ENCODE results near the gene URI1. TPM values are rescaled to one million over a fixed set of nuclear protein-coding genes. Genes with fewer than 3 reads are reported as not detected.
"Not testable (repeated sequence)": the region's sequence is repeated elsewhere in the genome, so short reads cannot be mapped to it uniquely, and the experiment has no call there.

The URI1 gene
- total RNA-seq, 1 donor from 2014 or later: 101 TPM

DNA sequence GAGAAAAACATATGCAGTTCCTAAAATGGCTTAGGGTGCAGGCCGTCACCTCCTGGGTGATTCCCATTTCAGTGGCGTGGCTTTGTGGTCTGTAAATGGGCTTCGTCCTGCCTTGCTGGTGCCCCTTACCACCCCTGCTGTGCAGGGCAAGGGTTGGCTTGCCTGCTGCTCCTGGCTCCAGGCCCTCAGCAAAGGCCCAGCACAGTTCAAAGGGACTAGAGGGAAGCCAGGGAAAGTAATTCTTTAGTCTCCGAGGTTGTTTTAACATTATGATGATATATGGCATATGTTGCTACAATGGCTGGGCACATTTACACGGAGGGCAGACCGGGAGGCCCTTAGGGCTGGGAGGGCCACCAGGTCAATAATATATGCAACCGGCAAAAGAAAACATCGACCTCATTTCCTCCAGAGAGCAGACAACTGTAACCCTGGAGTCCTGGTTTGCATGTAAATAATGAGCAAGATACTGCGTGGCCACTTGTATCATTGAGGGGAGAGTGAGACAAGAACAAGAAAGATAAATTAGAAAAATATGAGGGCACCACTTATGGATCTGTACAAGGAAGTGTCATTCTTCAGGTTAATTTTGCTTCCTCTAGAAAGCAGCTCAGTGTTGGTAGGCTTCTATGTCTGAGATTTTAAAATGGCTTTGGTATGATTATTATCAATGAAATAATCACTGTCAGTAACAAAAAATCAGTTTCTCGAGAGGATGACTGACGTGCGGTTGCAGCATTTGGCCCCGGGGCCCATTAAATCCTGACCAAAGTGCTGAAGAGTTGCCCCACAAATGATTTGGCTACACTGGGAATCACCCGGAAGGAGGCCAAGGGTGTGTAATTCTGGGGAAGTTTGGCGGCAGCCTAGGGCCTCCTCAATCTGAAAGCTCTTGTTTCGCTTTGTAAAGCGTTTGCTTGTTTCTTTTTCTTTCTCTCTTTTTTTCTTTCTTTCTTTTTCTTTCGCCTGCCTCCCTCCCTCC lies 32.8 kb upstream of the URI1 start:
- H3K36me3 ChIP-seq (ENCODE audit: control insufficient read depth, insufficient read depth, low read length): no peaks in the 10 kb centered on the region
- H3K27me3 ChIP-seq (ENCODE audit: control insufficient read depth, insufficient read depth, low read length): no peaks in the 10 kb centered on the region
- TF ChIP-seq, protein P1, sequence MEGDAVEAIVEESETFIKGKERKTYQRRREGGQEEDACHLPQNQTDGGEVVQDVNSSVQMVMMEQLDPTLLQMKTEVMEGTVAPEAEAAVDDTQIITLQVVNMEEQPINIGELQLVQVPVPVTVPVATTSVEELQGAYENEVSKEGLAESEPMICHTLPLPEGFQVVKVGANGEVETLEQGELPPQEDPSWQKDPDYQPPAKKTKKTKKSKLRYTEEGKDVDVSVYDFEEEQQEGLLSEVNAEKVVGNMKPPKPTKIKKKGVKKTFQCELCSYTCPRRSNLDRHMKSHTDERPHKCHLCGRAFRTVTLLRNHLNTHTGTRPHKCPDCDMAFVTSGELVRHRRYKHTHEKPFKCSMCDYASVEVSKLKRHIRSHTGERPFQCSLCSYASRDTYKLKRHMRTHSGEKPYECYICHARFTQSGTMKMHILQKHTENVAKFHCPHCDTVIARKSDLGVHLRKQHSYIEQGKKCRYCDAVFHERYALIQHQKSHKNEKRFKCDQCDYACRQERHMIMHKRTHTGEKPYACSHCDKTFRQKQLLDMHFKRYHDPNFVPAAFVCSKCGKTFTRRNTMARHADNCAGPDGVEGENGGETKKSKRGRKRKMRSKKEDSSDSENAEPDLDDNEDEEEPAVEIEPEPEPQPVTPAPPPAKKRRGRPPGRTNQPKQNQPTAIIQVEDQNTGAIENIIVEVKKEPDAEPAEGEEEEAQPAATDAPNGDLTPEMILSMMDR (IDR thresholded peaks at IDR 0.05; ENCODE audit: insufficient read depth, low read length, severe bottlenecking): no peak
- no peak overlapping the region for H3K4me3 ChIP-seq (ENCODE audit: low read depth, low read length)
- no peak for FAIRE-seq
- no peak for DNase-seq (ENCODE audit: low read depth)

DNA sequence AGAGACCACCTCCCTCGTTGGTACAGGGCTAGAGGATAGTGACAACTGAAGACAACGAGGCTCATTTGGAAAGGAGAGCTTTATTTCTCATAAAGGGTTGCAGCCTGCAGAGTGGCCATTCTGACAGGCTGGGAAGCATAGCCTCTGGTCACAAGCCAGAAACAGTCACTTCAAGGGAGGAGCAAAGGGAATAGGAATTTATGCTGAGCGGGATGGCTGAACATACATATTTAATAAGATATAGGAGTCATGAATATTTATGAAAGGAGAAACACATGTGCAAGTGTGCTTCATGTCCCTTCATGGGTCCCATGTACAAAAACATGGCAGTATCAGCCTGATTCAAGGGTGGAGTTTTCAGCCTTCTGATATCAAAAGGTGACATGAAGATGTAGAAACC lies 27.1 kb upstream of the URI1 start:
- FAIRE-seq (no peak), DNase-seq (ENCODE audit: low read depth) (no peak)
- no peaks in the 10 kb centered on the region for H3K27me3 ChIP-seq (ENCODE audit: control insufficient read depth, insufficient read depth, low read length)
- no peak overlapping the region for H3K4me3 ChIP-seq (ENCODE audit: low read depth, low read length)
- H3K36me3 ChIP-seq (ENCODE audit: control insufficient read depth, insufficient read depth, low read length): no peaks in the 10 kb centered on the region
- TF ChIP-seq, protein P1 (IDR thresholded peaks at IDR 0.05; ENCODE audit: insufficient read depth, low read length, severe bottlenecking): no peak

DNA sequence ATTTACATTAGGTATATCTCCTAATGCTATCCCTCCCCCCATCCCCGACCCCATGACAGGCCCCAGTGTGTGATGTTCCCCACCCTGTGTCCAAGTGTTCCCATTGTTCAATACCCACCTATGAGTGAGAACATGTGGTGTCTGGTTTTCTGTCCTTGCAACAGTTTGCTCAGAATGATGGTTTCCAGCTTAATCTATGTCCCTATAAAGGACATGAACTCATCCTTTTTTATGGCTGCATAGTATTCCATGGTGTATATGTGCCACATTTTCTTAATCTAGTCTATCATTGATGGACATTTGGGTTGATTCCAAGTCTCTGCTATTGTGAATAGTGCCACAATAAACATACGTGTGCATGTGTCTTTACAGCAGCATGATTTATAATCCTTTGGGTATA lies 26.2 kb upstream of the URI1 start:
- H3K27me3 ChIP-seq (ENCODE audit: control insufficient read depth, insufficient read depth, low read length); H3K36me3 ChIP-seq (ENCODE audit: control insufficient read depth, insufficient read depth, low read length); DNase-seq (ENCODE audit: low read depth); FAIRE-seq; H3K4me3 ChIP-seq (ENCODE audit: low read depth, low read length): not testable (repeated sequence)

DNA sequence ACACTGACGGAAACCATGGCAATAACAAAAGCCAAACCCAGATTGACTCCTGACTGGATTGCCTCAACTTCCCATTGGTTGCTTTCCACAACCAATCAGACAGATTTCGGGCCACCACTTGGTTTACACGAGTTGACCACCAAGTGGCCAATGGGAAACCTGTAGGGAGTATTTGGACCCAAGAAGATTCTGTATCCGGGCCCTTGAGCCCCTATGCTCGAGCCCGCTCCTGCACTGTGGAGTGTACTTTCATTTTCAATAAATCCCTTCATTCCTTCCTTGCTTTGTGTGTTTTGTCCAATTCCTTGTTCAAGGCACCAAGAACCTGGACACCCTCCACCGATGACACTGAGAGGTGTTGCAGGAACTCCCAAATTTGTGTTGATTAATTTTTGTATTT lies 24.1 kb upstream of the URI1 start:
- H3K27me3 ChIP-seq (ENCODE audit: control insufficient read depth, insufficient read depth, low read length): no peaks in the 10 kb centered on the region
- FAIRE-seq: no peak

DNA sequence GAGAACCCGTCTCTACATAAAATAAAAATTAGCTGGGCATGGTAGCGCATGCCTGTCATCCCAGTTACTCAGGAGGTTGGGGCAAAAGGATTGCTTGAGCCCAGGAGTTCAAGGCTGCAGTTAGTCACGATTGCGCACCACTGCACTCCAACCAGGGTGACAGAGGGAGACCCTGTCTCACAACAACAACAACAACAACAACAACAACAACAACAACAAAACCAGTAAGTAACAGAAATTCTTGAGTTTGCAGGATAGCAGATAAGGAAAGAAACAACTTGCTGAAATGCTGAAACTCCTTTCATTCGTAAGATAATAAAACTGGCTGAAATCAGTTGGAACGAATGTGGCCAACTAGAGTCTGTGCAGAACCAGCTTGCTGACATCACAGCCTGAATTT lies 23.1 kb upstream of the URI1 start:
- H3K27me3 ChIP-seq (ENCODE audit: control insufficient read depth, insufficient read depth, low read length): no peaks in the 10 kb centered on the region
- H3K36me3 ChIP-seq (ENCODE audit: control insufficient read depth, insufficient read depth, low read length): no peaks in the 10 kb centered on the region
- DNase-seq (ENCODE audit: low read depth) (no peak), FAIRE-seq (no peak)
- H3K4me3 ChIP-seq (ENCODE audit: low read depth, low read length): no peak overlapping the region
- TF ChIP-seq, protein P1 (IDR thresholded peaks at IDR 0.05; ENCODE audit: insufficient read depth, low read length, severe bottlenecking): no peak

More for the DNA sequence above, 24.1 kb upstream of the URI1 start:
- TF ChIP-seq, protein P1 (IDR thresholded peaks at IDR 0.05; ENCODE audit: insufficient read depth, low read length, severe bottlenecking): no peak
- no peak for DNase-seq (ENCODE audit: low read depth)
- Histone ChIP-seq H3K4me3 (ENCODE audit: low read depth, low read length) (no peak overlapping the region), H3K36me3 (ENCODE audit: control insufficient read depth, insufficient read depth, low read length) (no peaks in the 10 kb centered on the region)

DNA sequence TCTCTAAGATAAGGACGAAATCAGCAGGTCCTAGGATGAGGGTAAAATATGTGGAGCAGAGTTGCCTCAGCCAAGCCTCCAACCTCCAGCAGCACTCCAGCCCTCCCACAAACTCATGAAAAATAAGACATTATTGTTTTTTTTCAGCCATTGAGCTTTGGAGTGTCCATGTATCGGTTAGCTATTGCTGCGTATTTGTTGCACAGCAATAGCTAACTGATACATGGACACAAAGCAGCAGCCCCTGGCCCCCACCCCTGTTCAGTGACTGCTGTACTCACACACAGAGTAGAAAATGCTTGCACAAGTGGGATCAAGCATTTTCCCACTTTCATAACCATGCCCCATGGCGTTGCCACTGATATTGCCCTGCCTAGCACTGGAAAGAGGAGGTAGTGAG lies 19.1 kb upstream of the URI1 start:
- H3K27me3 ChIP-seq (ENCODE audit: control insufficient read depth, insufficient read depth, low read length): no peaks in the 10 kb centered on the region
- no peak for DNase-seq (ENCODE audit: low read depth)
- H3K36me3 ChIP-seq (ENCODE audit: control insufficient read depth, insufficient read depth, low read length): no peaks in the 10 kb centered on the region
- TF ChIP-seq, protein P1 (IDR thresholded peaks at IDR 0.05; ENCODE audit: insufficient read depth, low read length, severe bottlenecking): no peak
- no peak overlapping the region for H3K4me3 ChIP-seq (ENCODE audit: low read depth, low read length)
- no peak for FAIRE-seq
